Smooth muscle cell (in vitro differentiated cells): ENCODE measurements around the gene ZNF559. TPM values are rescaled to one million over a fixed set of nuclear protein-coding genes. Genes with fewer than 3 reads are reported as not detected.

ENCODE experiments used
- DNase-seq: peaks from one replicate; lab custom pipeline; 2025; ENCODE audit not compliant: unreplicated experiment; lab: John Stamatoyannopoulos, UW
- H2AFZ ChIP-seq: fragments of 200-600 bp; sonication (generic); 2 replicates; pipeline ENCODE4 v1.6.0; 2016; ENCODE audit warnings: antibody characterized with exemption, low read depth, mild to moderate bottlenecking
- H3F3A ChIP-seq: fragments of 200-600 bp; sonication (generic); 2 replicates; pipeline ENCODE4 v1.6.0; 2017; ENCODE audit warnings: antibody characterized with exemption, low read depth
- H3K27ac ChIP-seq: fragments of 200-600 bp; sonication (generic); 2 replicates; pipeline ENCODE4 v1.5.1; 2016; ENCODE audit warnings: low read depth, mild to moderate bottlenecking
- H3K27me3 ChIP-seq: fragments of 200-600 bp; sonication (generic); 2 replicates; pipeline ENCODE4 v1.6.1; 2016; ENCODE audit warnings: low read depth, mild to moderate bottlenecking
- H3K36me3 ChIP-seq: fragments of 200-600 bp; sonication (generic); 2 replicates; pipeline ENCODE4 v1.5.1; 2016; ENCODE audit warnings: low read depth
- H3K4me1 ChIP-seq: fragments of 200-600 bp; sonication (generic); 2 replicates; pipeline ENCODE4 v1.5.1; 2016; ENCODE audit warnings: low read depth
- H3K4me2 ChIP-seq: fragments of 200-600 bp; sonication (generic); 2 replicates; pipeline ENCODE4 v1.6.0; 2016; ENCODE audit warnings: mild to moderate bottlenecking
- H3K4me3 ChIP-seq: fragments of 200-600 bp; sonication (generic); 2 replicates; pipeline ENCODE4 v1.5.1; 2016; ENCODE audit warnings: mild to moderate bottlenecking
- H3K79me2 ChIP-seq: fragments of 200-600 bp; sonication (generic); 2 replicates; pipeline ENCODE4 v1.6.0; 2016; ENCODE audit warnings: low read depth, mild to moderate bottlenecking
- H3K9ac ChIP-seq: fragments of 200-600 bp; sonication (generic); 2 replicates; pipeline ENCODE4 v1.6.0; 2016; ENCODE audit warnings: low read depth
- H3K9me3 ChIP-seq: fragments of 200-600 bp; sonication (generic); replicated peaks from 2 replicates; pipeline ENCODE4 v1.5.1; 2016; ENCODE audit warnings: low read depth
- H4K20me1 ChIP-seq: fragments of 200-600 bp; sonication (generic); 2 replicates; pipeline ENCODE4 v1.6.0; 2016; ENCODE audit warnings: low read depth
- CTCF ChIP-seq: fragments of 200-600 bp; sonication (generic); IDR thresholded peaks from 2 replicates; pipeline ENCODE4 v1.5.1; 2017; ENCODE audit warnings: borderline replicate concordance, mild to moderate bottlenecking, antibody characterized with exemption; ENCODE audit not compliant: insufficient read depth, poor library complexity, severe bottlenecking
- WGBS: methylation state at CpG from one replicate; pipeline ENCODE4 v1.1.7; 2016; ENCODE audit warnings: low lambda C conversion rate; 5-methylcytosine and 5-hydroxymethylcytosine counted together
- polyA plus RNA-seq: library from polyadenylated mRNA; unstranded; fragments of >200 nt; fragmentation: Nextera tagmentation; extraction: Ambion mirVana; gene quantifications from 2 replicates; pipeline ENCODE4 v1.2.1, GENCODE V29; 2016
- total RNA-seq: library from RNA; depleted of rRNA; stranded (reverse); fragments of >200 nt; gene quantifications from 2 replicates; pipeline ENCODE4 v1.2.3, GENCODE V29; 2014

Gene ZNF559
- total and polyA plus RNA-seq, 2 experiments from 2014 or later, result 8.9 to 23.8 TPM

DNA sequence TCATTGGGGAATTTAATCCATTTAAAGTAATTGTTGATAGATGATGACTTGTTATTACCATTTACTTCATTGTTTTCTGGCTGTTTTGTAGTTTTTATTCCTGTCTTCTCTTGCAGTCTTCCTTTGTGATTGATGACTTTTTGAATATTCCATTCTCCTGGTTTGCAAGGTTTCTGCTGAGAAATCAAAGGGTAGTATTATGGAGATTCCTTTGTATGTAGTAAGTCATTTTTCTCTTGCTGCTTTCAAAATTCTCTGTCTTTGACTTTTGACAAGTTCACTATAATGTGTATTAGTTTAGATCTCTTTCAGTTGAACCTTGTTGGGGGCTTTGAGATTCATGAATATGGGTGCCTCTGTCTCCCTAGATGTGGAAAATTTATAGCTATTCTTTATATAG, 6.0 kb downstream of the ZNF559 start:
- no peaks in the 10 kb centered on the region for H3F3A ChIP-seq
- peaks cover 62% of the 10 kb centered on the region for H3K36me3 ChIP-seq
- H3K27ac ChIP-seq, result no peak overlapping the region
- no peak overlapping the region for H3K9ac ChIP-seq
- DNase-seq, result no peak
- no peaks in the 10 kb centered on the region for H4K20me1 ChIP-seq
- H2AFZ ChIP-seq, result no peak overlapping the region
- no peak for TF ChIP-seq CTCF
- peaks cover 60% of the 10 kb centered on the region for H3K9me3 ChIP-seq
- H3K27me3 ChIP-seq, result no peaks in the 10 kb centered on the region
- no peak overlapping the region for H3K4me2 ChIP-seq
- peaks cover 61% of the 10 kb centered on the region for H3K79me2 ChIP-seq
- H3K4me3 ChIP-seq, result no peak overlapping the region
- H3K4me1 ChIP-seq, result no peaks in the 10 kb centered on the region

DNA sequence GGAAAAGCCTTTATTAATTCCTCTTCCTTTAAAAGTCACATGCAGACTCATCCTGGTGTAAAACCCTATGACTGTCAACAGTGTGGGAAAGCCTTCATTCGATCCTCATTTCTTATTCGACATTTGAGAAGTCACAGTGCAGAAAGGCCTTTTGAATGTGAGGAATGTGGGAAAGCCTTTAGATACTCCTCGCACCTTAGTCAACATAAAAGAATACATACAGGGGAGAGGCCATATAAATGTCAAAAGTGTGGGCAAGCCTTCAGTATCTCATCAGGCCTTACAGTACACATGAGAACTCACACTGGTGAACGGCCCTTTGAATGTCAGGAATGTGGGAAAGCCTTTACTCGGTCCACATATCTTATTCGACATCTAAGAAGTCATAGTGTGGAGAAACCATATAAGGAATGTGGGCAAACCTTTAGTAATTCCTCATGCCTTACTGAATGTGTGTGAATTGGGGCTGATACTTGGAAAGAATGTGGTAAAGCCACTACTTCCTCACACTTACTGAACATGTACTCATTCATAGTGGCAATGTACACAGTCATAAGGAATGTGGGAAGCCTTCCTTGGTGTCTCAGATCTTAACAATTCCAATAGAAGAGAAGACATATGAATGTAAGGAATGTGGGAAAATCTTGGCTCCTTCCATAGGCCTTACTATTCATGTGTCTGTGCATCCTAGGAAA, 18.8 kb downstream of the ZNF559 start:
- H3K36me3 ChIP-seq, result peaks cover 71% of the 10 kb centered on the region
- no peak overlapping the region for H3K4me3 ChIP-seq
- H3F3A ChIP-seq, result peaks cover 9% of the 10 kb centered on the region
- no peak overlapping the region for H3K4me2 ChIP-seq
- no peak for DNase-seq
- H3K27ac ChIP-seq, result no peak overlapping the region
- no peaks in the 10 kb centered on the region for H4K20me1 ChIP-seq
- peaks cover 82% of the 10 kb centered on the region for H3K9me3 ChIP-seq
- no peaks in the 10 kb centered on the region for H3K79me2 ChIP-seq
- WGBS, result 95% methylated on average over 6 of the region's 6 CpGs
- no peak overlapping the region for H2AFZ ChIP-seq
- H3K4me1 ChIP-seq, result no peaks in the 10 kb centered on the region
- no peak for TF ChIP-seq CTCF
- no peaks in the 10 kb centered on the region for H3K27me3 ChIP-seq
- no peak overlapping the region for H3K9ac ChIP-seq

- Histone ChIP-seq H3K4me1 (no peaks in the 10 kb centered on the region), H3K4me2 (no peak overlapping the region), H3K36me3 (peaks cover 55% of the 10 kb centered on the region), H3K27me3 (no peaks in the 10 kb centered on the region), H3K79me2 (no peaks in the 10 kb centered on the region), H3K27ac (no peak overlapping the region), H3K9me3 (peaks cover 63% of the 10 kb centered on the region), H4K20me1 (no peaks in the 10 kb centered on the region), H3K4me3 (no peak overlapping the region), H3F3A (peaks cover 9% of the 10 kb centered on the region), H2AFZ (no peak overlapping the region), H3K9ac (no peak overlapping the region)
- no peak for TF ChIP-seq CTCF
- WGBS, result 98% methylated on average over 2 of the region's 2 CpGs
- no peak for DNase-seq
Measured at GRCh38 chr19:9345005-9345404, 21.0 kb downstream of the ZNF559 start.

DNA sequence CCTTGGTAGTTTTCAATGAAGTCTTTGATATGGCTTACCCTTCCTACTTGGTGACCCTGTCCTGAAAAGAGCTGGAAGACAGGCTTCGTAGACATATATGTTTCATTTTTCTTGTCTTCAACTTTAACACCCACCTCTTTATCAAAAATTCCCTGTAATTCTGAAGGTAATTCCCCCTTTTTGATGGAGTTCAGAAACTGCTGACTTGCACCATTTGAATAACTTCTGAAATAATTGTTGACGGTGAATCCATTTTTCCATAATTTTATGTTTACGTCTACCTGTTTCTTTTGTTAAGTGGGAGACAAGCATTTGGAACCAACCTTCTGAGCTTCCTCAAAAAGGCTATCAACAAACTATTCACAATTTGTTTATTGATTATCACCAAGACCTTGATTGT, 24.3 kb downstream of the ZNF559 start:
- Histone ChIP-seq H3K9ac (no peak overlapping the region), H3K36me3 (peaks cover 30% of the 10 kb centered on the region), H3K79me2 (no peaks in the 10 kb centered on the region), H3K27me3 (no peaks in the 10 kb centered on the region), H3K4me1 (no peaks in the 10 kb centered on the region), H4K20me1 (no peaks in the 10 kb centered on the region), H3K4me3 (no peak overlapping the region), H2AFZ (no peak overlapping the region), H3K27ac (no peak overlapping the region), H3K9me3 (peaks cover 36% of the 10 kb centered on the region), H3K4me2 (no peak overlapping the region), H3F3A (no peaks in the 10 kb centered on the region)
- DNase-seq, result no peak
- TF ChIP-seq CTCF, result no peak
- 95% methylated on average over 3 of the region's 3 CpGs for WGBS
